K562 (cell line): ENCODE data around the gene LIAS. TPM values are rescaled to one million over a fixed set of nuclear protein-coding genes. Genes with fewer than 3 reads are reported as not detected.

Experiments used
- ADNP ChIP-seq: fragments of 200-800 bp; sonication (Bioruptor generic); IDR thresholded peaks from 2 replicates; pipeline ENCODE4 v1.6.1; 2016; ENCODE audit warnings: missing genetic modification characterization, missing compliant biosample characterization
- ARNT ChIP-seq, 2 experiments: fragments of 450-650 bp; IDR thresholded peaks; 2 replicates each; pipeline ENCODE4 v1.6.1; 2016; ENCODE audit warnings: mild to moderate bottlenecking in 1 of 2
- CBX2 ChIP-seq: fragments of 200-600 bp; sonication (generic); IDR thresholded peaks from one replicate; pipeline ENCODE4 v1.6.1; 2012; ENCODE audit warnings: mild to moderate bottlenecking, low read length, inconsistent platforms; ENCODE audit not compliant: insufficient read depth, poor library complexity, severe bottlenecking
- CREB1 ChIP-seq, 2 experiments: sonication (generic) in 1 of 2; formaldehyde crosslinking in 1 of 2; IDR thresholded peaks; 2 replicates each; pipeline versions ENCODE4 v1.6.1 to v1.8.0; 2012 to 2022; ENCODE audit warnings: inconsistent platforms in 1 of 2, mild to moderate bottlenecking in 1 of 2, missing genetic modification reagents in 1 of 2, moderate library complexity in 1 of 2
- FOXJ2 ChIP-seq: fragments of 200-800 bp; sonication (Bioruptor generic); IDR thresholded peaks from 2 replicates; pipeline ENCODE4 v1.6.1; 2016; ENCODE audit warnings: missing genetic modification characterization, missing compliant biosample characterization
- FUS ChIP-seq: fragments of 200-400 bp; formaldehyde crosslinking; optimal IDR thresholded peaks from 2 replicates; pipeline ENCODE3; 2017; ENCODE audit warnings: low read depth, low read length
- HNRNPL ChIP-seq: fragments of 200-400 bp; formaldehyde crosslinking; IDR thresholded peaks from 2 replicates; pipeline ENCODE4 v1.6.1; 2017; ENCODE audit warnings: low read depth, mild to moderate bottlenecking, low read length
- MAFK ChIP-seq: IDR thresholded peaks from 2 replicates; pipeline ENCODE4 v1.6.1; 2011; ENCODE audit warnings: low read length, improper control_type of control experiment
- RCOR1 ChIP-seq, 2 experiments: IDR thresholded peaks; 2 replicates each; pipeline ENCODE4 v1.6.1; 2012; ENCODE audit warnings: low read depth in 2 of 2, low read length in 2 of 2, borderline replicate concordance in 1 of 2, improper control_type of control experiment in 1 of 2
- STAG1 ChIP-seq: sonication (generic); formaldehyde crosslinking; IDR thresholded peaks from 2 replicates; pipeline ENCODE4 v1.5.0; 2020; ENCODE audit warnings: missing genetic modification reagents, borderline replicate concordance
- STAT5B ChIP-seq: fragments of 250-450 bp; sonication (Bioruptor Pico); IDR thresholded peaks from 2 replicates; pipeline ENCODE4 v1.8.0; 2021; ENCODE audit warnings: mild to moderate bottlenecking, inconsistent platforms
- XRCC3 ChIP-seq: fragments of 450-650 bp; IDR thresholded peaks from 2 replicates; pipeline ENCODE4 v1.6.1; 2017; ENCODE audit warnings: mild to moderate bottlenecking, moderate library complexity
- ZNF347 ChIP-seq: fragments of 450-650 bp; formaldehyde crosslinking; IDR thresholded peaks from 2 replicates; pipeline ENCODE4 v1.4.0; 2020; ENCODE audit warnings: low read depth, mild to moderate bottlenecking, moderate library complexity
- ZNF644 ChIP-seq: fragments of 200-800 bp; sonication (Bioruptor generic); IDR thresholded peaks from 2 replicates; pipeline ENCODE4 v1.6.1; 2016; ENCODE audit warnings: low read depth, missing genetic modification characterization, missing compliant biosample characterization
- polyA plus RNA-seq, 8 experiments: library from polyadenylated mRNA; depleted of rRNA in 4 of 8; stranded (reverse) in 5 of 8; unstranded in 3 of 8; fragments of >200 nt; fragmentation: Nextera tagmentation in 2 of 8; fragmentation: Illumina TruSeq in 1 of 8; extraction: Ambion mirVana in 2 of 8; extraction: Trizol in 1 of 8; gene quantifications; 2 replicates each; pipeline versions ENCODE4 v1.2.1 to v1.2.3, GENCODE V29; 2011 to 2014; ENCODE audit warnings: inconsistent platforms in 1 of 8, missing spikeins in 1 of 8
- total RNA-seq, 7 experiments: library from RNA; depleted of rRNA in 6 of 7; stranded (reverse); fragments of >200 nt in 6 of 7; fragmentation: Illumina TruSeq in 2 of 7; extraction: Trizol in 2 of 7; gene quantifications; 2 replicates each; pipeline versions ENCODE4 v1.2.1 to v1.2.3, GENCODE V29; 2011 to 2021; ENCODE audit warnings: low replicate concordance in 1 of 7
- TF ChIP-seq, protein P1 (sequence below): fragments of 450-650 bp; IDR thresholded peaks from 2 replicates; pipeline ENCODE4 v1.7.1; 2018; ENCODE audit warnings: mild to moderate bottlenecking, low read depth; ENCODE audit not compliant: partially characterized antibody
- TF ChIP-seq, protein P2 (sequence below): sonication (generic); formaldehyde crosslinking; IDR thresholded peaks from 2 replicates; pipeline ENCODE4 v1.8.1; 2023; ENCODE audit warnings: missing genetic modification reagents, mild to moderate bottlenecking, borderline replicate concordance
- TF ChIP-seq, protein P3 (sequence below): fragments of 250-450 bp; sonication (Bioruptor Pico); IDR thresholded peaks from 2 replicates; pipeline ENCODE4 v1.5.0; 2020; ENCODE audit warnings: mild to moderate bottlenecking, borderline replicate concordance

LIAS gene
- total and polyA plus RNA-seq, 9 of the 15 experiments (the other 6 are each of a cell fraction or from before 2014, with no cell fraction given) = 21.9 to 57.1 (median 42.1) TPM

DNA sequence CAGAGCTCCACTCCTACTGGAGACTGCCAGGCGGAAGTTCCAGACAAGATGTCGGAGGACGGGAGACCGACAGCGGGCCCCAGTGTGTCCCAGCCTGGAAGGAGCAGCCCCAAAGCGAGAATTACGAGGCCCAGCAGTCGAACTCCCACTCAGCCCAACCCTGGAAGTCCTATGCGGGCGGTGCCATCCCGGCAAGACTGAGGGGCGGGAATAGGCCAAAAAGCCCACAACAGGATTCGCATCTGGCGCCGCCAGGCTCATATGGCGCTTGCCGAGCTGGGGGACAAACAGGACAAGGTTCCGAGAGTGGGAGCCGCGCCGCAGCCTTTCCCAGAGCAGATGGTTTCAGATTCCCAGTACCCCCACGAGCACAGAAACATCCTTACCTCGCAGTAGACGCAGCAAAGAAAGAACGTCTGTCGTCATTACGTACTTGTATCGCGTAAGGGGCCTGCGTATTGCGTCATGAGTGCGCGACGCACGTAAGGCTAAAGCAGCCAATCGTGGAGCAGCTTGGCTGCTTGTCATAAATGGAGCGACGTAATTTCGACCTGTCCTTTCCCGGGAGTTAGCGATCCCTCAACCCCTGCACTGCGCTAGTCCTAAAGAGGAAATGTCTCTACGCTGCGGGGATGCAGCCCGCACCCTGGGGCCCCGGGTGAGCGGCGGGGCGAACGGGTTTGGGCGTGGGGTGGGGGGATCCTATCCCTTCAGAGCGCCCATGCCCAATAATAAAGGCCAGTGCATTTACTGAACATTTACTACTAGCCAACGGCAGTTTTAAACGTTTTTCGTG, at the start of gene LIAS, which contains the start of gene RPL9 (continued):
- TF ChIP-seq CREB1 (IDR thresholded peaks at IDR 0.05) (peak; percentile 100), CREB1 (CRISPR knock-in tag; IDR thresholded peaks at IDR 0.05) (peak; percentile 100), MAFK (peak; percentile 29; the same call in 1 of the 2 replicates), ZNF347 (CRISPR knock-in tag) (no peak), ZNF644 (tag) (no peak; the same call in 1 of the 2 replicates), ADNP (tag) (no peak), FUS (no peak), HNRNPL (0 out of 2 replicates have a peak, but pooled peaks have one; percentile 41), CBX2 (no peak), RCOR1 (IDR thresholded peaks at IDR 0.05; ENCODE audit: borderline replicate concordance in 1 of 2, low read depth in 2 of 2, low read length in 2 of 2) (no peak; a peak in 1 of 4 replicates), STAT5B (CRISPR knock-in tag) (no peak), ARNT (IDR thresholded peaks at IDR 0.05) (peak in 1 of 2 experiments; percentile 19; a peak in 2 of 4 replicates), FOXJ2 (tag) (peak; percentile 59; the same call in 1 of the 2 replicates), XRCC3 (no peak), STAG1 (CRISPR knock-in tag) (no peak)
- TF ChIP-seq, protein P1, sequence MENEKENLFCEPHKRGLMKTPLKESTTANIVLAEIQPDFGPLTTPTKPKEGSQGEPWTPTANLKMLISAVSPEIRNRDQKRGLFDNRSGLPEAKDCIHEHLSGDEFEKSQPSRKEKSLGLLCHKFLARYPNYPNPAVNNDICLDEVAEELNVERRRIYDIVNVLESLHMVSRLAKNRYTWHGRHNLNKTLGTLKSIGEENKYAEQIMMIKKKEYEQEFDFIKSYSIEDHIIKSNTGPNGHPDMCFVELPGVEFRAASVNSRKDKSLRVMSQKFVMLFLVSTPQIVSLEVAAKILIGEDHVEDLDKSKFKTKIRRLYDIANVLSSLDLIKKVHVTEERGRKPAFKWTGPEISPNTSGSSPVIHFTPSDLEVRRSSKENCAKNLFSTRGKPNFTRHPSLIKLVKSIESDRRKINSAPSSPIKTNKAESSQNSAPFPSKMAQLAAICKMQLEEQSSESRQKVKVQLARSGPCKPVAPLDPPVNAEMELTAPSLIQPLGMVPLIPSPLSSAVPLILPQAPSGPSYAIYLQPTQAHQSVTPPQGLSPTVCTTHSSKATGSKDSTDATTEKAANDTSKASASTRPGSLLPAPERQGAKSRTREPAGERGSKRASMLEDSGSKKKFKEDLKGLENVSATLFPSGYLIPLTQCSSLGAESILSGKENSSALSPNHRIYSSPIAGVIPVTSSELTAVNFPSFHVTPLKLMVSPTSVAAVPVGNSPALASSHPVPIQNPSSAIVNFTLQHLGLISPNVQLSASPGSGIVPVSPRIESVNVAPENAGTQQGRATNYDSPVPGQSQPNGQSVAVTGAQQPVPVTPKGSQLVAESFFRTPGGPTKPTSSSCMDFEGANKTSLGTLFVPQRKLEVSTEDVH = peak; percentile 97
- TF ChIP-seq, protein P2, sequence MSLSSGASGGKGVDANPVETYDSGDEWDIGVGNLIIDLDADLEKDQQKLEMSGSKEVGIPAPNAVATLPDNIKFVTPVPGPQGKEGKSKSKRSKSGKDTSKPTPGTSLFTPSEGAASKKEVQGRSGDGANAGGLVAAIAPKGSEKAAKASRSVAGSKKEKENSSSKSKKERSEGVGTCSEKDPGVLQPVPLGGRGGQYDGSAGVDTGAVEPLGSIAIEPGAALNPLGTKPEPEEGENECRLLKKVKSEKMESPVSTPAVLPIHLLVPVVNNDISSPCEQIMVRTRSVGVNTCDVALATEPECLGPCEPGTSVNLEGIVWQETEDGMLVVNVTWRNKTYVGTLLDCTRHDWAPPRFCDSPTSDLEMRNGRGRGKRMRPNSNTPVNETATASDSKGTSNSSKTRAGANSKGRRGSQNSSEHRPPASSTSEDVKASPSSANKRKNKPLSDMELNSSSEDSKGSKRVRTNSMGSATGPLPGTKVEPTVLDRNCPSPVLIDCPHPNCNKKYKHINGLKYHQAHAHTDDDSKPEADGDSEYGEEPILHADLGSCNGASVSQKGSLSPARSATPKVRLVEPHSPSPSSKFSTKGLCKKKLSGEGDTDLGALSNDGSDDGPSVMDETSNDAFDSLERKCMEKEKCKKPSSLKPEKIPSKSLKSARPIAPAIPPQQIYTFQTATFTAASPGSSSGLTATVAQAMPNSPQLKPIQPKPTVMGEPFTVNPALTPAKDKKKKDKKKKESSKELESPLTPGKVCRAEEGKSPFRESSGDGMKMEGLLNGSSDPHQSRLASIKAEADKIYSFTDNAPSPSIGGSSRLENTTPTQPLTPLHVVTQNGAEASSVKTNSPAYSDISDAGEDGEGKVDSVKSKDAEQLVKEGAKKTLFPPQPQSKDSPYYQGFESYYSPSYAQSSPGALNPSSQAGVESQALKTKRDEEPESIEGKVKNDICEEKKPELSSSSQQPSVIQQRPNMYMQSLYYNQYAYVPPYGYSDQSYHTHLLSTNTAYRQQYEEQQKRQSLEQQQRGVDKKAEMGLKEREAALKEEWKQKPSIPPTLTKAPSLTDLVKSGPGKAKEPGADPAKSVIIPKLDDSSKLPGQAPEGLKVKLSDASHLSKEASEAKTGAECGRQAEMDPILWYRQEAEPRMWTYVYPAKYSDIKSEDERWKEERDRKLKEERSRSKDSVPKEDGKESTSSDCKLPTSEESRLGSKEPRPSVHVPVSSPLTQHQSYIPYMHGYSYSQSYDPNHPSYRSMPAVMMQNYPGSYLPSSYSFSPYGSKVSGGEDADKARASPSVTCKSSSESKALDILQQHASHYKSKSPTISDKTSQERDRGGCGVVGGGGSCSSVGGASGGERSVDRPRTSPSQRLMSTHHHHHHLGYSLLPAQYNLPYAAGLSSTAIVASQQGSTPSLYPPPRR (CRISPR knock-in tag) = peak; percentile 24; the same call in 1 of the 2 replicates
- TF ChIP-seq, protein P3, sequence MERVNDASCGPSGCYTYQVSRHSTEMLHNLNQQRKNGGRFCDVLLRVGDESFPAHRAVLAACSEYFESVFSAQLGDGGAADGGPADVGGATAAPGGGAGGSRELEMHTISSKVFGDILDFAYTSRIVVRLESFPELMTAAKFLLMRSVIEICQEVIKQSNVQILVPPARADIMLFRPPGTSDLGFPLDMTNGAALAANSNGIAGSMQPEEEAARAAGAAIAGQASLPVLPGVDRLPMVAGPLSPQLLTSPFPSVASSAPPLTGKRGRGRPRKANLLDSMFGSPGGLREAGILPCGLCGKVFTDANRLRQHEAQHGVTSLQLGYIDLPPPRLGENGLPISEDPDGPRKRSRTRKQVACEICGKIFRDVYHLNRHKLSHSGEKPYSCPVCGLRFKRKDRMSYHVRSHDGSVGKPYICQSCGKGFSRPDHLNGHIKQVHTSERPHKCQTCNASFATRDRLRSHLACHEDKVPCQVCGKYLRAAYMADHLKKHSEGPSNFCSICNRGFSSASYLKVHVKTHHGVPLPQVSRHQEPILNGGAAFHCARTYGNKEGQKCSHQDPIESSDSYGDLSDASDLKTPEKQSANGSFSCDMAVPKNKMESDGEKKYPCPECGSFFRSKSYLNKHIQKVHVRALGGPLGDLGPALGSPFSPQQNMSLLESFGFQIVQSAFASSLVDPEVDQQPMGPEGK (CRISPR knock-in tag) = no peak
